Measurements from ENCODE around the gene RNF144B. TPM values are rescaled to one million over a fixed set of nuclear protein-coding genes. Genes with fewer than 3 reads are reported as not detected.
A peak's percentile ranks its signal among the peaks of the same experiment; 100 is the strongest.

Gene RNF144B
- total and polyA plus RNA-seq, 4 donors, result 18.1 to 96.8 (median 59.5) TPM

DNA sequence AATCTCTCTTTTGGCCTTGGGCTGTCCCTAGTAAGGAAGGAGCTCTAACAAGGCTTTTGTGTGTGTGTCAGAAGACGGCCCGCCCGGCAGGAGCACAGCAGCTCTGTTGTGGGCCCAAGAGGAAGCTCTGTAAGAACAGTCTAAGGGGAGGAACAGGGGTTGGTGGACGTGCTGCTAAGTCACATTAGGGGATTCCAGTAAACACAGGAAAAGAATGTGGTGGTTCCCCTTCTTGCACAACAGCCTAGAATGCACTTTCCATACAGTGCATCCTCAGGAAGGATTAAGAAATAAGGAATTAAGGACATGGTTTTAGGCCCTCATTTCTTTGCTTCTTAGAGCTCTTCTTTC lies 114.5 kb downstream of the RNF144B start:
- Histone ChIP-seq H3K4me3 (no peak overlapping the region), H3K4me1 (ENCODE audit: control insufficient read depth in 5 of 5, insufficient read depth in 5 of 5, low read length in 5 of 5) (peaks cover 0 to 3% (median 0%) of the 10 kb centered on the region in 5 donors), H3K27me3 (ENCODE audit: control insufficient read depth in 3 of 3, insufficient read depth in 3 of 3, low read length in 2 of 3) (no peaks in the 10 kb centered on the region), H3K9ac (ENCODE audit: insufficient read depth in 1 of 2, low read length in 2 of 2) (no peak overlapping the region), H3K36me3 (ENCODE audit: control insufficient read depth in 4 of 4, insufficient read depth in 4 of 4, low read length in 4 of 4) (no peaks in the 10 kb centered on the region), H3K27ac (ENCODE audit: low read depth in 1 of 2, low read length in 1 of 2) (peak overlapping the region in 1 of 2 donors; percentile 51), H3K9me3 (ENCODE audit: control insufficient read depth in 4 of 4, insufficient read depth in 3 of 4, low read length in 3 of 4) (no peaks in the 10 kb centered on the region)
- DNase-seq, result peak; percentile 18 to 51 (median 32)
- TF ChIP-seq, protein P1, sequence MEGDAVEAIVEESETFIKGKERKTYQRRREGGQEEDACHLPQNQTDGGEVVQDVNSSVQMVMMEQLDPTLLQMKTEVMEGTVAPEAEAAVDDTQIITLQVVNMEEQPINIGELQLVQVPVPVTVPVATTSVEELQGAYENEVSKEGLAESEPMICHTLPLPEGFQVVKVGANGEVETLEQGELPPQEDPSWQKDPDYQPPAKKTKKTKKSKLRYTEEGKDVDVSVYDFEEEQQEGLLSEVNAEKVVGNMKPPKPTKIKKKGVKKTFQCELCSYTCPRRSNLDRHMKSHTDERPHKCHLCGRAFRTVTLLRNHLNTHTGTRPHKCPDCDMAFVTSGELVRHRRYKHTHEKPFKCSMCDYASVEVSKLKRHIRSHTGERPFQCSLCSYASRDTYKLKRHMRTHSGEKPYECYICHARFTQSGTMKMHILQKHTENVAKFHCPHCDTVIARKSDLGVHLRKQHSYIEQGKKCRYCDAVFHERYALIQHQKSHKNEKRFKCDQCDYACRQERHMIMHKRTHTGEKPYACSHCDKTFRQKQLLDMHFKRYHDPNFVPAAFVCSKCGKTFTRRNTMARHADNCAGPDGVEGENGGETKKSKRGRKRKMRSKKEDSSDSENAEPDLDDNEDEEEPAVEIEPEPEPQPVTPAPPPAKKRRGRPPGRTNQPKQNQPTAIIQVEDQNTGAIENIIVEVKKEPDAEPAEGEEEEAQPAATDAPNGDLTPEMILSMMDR (IDR thresholded peaks at IDR 0.05; ENCODE audit: control extremely low read depth, extremely low read depth), result no peak
- ATAC-seq (ENCODE audit: insufficient read depth, low FRiP score), result peak; percentile 72
- WGBS, 2 donors, result 10 to 32% methylated on average over 4 of the region's 4 CpGs

DNA sequence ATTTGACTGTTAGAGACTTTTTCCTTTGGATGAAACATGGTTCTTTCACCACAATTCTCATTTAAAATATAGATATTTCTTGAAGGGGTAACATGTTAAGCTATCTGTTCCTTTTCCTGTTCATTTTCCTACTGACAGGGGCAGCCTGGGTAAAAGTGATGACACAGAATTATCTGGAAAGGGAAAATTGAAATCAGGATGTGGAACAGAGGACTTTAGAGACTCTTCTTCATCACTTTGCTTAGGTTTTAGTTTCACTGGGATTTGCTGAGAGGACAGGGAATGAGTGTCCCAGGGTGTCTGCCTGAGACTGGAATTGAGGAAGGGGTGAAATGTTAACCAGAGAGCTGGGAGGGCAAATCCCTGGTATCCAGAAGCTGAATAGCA lies 116.0 kb downstream of the RNF144B start:
- Histone ChIP-seq H3K9me3 (ENCODE audit: control insufficient read depth in 4 of 4, insufficient read depth in 3 of 4, low read length in 3 of 4) (no peaks in the 10 kb centered on the region), H3K27me3 (ENCODE audit: control insufficient read depth in 3 of 3, insufficient read depth in 3 of 3, low read length in 2 of 3) (no peaks in the 10 kb centered on the region), H3K9ac (ENCODE audit: insufficient read depth in 1 of 2, low read length in 2 of 2) (no peak overlapping the region), H3K4me3 (no peak overlapping the region), H3K4me1 (ENCODE audit: control insufficient read depth in 5 of 5, insufficient read depth in 5 of 5, low read length in 5 of 5) (peaks cover 0 to 4% (median 0%) of the 10 kb centered on the region in 5 donors), H3K27ac (ENCODE audit: low read depth in 1 of 2, low read length in 1 of 2) (peak overlapping the region in 1 of 2 donors; percentile 85), H3K36me3 (ENCODE audit: control insufficient read depth in 4 of 4, insufficient read depth in 4 of 4, low read length in 4 of 4) (no peaks in the 10 kb centered on the region)
- no peak for DNase-seq
- TF ChIP-seq, protein P1 (IDR thresholded peaks at IDR 0.05; ENCODE audit: control extremely low read depth, extremely low read depth), result no peak
- no peak for ATAC-seq (ENCODE audit: insufficient read depth, low FRiP score)

DNA sequence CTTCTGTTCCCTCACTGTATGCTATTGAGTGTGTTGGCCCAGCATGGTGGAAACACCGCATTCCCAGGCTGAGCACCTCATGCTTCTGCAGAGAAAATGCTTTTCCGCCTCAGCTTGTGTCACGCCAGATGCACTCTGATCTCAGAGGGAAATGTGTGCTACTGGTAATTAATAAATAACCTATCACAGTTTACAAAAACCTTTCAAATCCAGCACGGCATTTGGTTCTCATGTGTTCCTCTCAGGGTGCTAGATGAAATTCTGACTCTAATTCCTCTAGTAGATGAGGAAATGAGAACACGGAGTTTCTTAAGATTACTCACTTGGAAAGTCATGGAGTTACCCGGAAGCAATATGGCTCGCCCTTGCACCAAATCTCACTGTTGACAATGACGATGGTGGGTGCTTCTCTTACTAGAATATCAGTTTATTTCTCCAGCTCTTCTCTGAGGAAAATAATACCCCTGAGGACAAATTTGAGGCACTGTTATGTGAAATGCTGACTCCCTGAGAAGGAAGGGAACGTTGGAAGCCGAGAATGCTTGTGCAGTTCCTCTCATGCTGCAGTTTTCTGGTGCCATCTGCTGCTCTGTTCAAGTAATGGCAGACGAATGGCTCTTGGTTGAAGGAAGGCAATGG lies 116.6 kb downstream of the RNF144B start:
- Histone ChIP-seq H3K27me3 (ENCODE audit: control insufficient read depth in 3 of 3, insufficient read depth in 3 of 3, low read length in 2 of 3) (no peaks in the 10 kb centered on the region), H3K27ac (ENCODE audit: low read depth in 1 of 2, low read length in 1 of 2) (peak overlapping the region in 1 of 2 donors; percentile 85), H3K9ac (ENCODE audit: insufficient read depth in 1 of 2, low read length in 2 of 2) (no peak overlapping the region), H3K4me3 (no peak overlapping the region), H3K9me3 (ENCODE audit: control insufficient read depth in 4 of 4, insufficient read depth in 3 of 4, low read length in 3 of 4) (no peaks in the 10 kb centered on the region), H3K4me1 (ENCODE audit: control insufficient read depth in 5 of 5, insufficient read depth in 5 of 5, low read length in 5 of 5) (peaks cover 0 to 4% (median 0%) of the 10 kb centered on the region in 5 donors), H3K36me3 (ENCODE audit: control insufficient read depth in 4 of 4, insufficient read depth in 4 of 4, low read length in 4 of 4) (no peaks in the 10 kb centered on the region)
- peak; percentile 68 to 86 (median 78) for DNase-seq
- TF ChIP-seq, protein P1 (IDR thresholded peaks at IDR 0.05; ENCODE audit: control extremely low read depth, extremely low read depth), result peak; percentile 89
- ATAC-seq (ENCODE audit: insufficient read depth, low FRiP score), result peak; percentile 80
- WGBS, 2 donors, result 28 to 39% methylated on average over 11 of the region's 11 CpGs

DNA sequence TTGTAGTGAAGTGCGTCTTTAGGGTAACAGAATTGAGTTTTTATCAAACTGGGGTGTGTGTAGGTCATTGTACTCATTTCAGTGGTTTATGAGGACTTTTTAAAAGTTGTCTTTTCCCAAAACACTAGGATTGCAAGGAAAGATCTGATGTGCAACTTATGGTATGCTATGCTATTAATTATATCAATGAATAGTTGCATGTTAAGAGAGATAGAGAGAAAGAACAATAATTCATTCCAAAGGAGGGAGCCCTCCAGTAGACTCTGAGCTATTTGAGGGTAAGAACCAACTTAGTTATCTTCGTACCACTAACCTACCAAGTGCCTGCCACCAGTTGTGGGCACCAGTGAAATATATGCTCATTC lies 117.1 kb downstream of the RNF144B start:
- Histone ChIP-seq H3K27ac (ENCODE audit: low read depth in 1 of 2, low read length in 1 of 2) (no peak overlapping the region), H3K4me1 (ENCODE audit: control insufficient read depth in 5 of 5, insufficient read depth in 5 of 5, low read length in 5 of 5) (peaks cover 0 to 4% (median 0%) of the 10 kb centered on the region in 5 donors), H3K9ac (ENCODE audit: insufficient read depth in 1 of 2, low read length in 2 of 2) (no peak overlapping the region), H3K4me3 (no peak overlapping the region), H3K27me3 (ENCODE audit: control insufficient read depth in 3 of 3, insufficient read depth in 3 of 3, low read length in 2 of 3) (no peaks in the 10 kb centered on the region), H3K9me3 (ENCODE audit: control insufficient read depth in 4 of 4, insufficient read depth in 3 of 4, low read length in 3 of 4) (no peaks in the 10 kb centered on the region), H3K36me3 (ENCODE audit: control insufficient read depth in 4 of 4, insufficient read depth in 4 of 4, low read length in 4 of 4) (no peaks in the 10 kb centered on the region)
- WGBS, 2 donors, result 29 to 55% methylated on average over 2 of the region's 2 CpGs
- TF ChIP-seq, protein P1 (IDR thresholded peaks at IDR 0.05; ENCODE audit: control extremely low read depth, extremely low read depth), result no peak
- ATAC-seq (ENCODE audit: insufficient read depth, low FRiP score), result no peak
- no peak for DNase-seq
